Astrocyte (in vitro differentiated cells and primary cell): Measurements from ENCODE around the gene IQSEC2.

Source experiments
- EZH2 ChIP-seq: IDR thresholded peaks from 2 replicates; pipeline ENCODE4 v1.6.1; 2012; ENCODE audit warnings: mild to moderate bottlenecking, low read length, inconsistent platforms; ENCODE audit not compliant: insufficient read depth
- TF ChIP-seq, protein P1 (sequence below): IDR thresholded peaks from 2 replicates; pipeline ENCODE4 v1.5.1; 2011; ENCODE audit warnings: low read depth, mild to moderate bottlenecking, inconsistent platforms, low read length, moderate library complexity; ENCODE audit not compliant: insufficient read depth

DNA sequence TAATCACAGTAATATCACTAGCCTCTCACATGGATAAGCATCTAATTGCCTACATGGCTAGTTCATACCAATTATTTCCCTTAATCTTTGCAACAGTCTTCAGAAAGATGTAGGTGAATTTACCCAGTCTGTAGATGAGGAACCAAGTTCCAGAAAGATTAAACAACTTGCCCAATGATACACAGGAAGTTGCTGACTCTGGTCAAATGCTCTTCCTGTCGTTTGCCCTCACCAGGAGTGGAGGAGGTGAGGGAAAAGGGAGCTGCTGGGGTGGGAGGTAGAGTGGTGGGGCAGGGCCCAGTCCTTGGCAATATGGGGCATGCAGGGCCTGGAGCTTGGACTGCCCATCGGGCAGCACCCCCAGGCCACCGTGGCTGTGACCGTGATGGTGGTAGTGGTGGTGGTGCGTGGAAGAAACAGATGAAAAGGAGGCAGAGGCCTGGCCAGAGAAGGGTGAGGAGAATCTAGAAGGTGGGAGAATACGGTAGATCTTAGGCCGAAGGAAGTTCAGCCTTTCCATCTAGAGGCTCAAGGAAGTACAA is 54.1 kb downstream of the IQSEC2 start:
- TF ChIP-seq, protein P1, sequence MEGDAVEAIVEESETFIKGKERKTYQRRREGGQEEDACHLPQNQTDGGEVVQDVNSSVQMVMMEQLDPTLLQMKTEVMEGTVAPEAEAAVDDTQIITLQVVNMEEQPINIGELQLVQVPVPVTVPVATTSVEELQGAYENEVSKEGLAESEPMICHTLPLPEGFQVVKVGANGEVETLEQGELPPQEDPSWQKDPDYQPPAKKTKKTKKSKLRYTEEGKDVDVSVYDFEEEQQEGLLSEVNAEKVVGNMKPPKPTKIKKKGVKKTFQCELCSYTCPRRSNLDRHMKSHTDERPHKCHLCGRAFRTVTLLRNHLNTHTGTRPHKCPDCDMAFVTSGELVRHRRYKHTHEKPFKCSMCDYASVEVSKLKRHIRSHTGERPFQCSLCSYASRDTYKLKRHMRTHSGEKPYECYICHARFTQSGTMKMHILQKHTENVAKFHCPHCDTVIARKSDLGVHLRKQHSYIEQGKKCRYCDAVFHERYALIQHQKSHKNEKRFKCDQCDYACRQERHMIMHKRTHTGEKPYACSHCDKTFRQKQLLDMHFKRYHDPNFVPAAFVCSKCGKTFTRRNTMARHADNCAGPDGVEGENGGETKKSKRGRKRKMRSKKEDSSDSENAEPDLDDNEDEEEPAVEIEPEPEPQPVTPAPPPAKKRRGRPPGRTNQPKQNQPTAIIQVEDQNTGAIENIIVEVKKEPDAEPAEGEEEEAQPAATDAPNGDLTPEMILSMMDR: no peak
- TF ChIP-seq EZH2: no peak
